DOHH2 (cell line): Measurements from ENCODE around the gene KDM6A.
A peak's percentile ranks its signal among the peaks of the same experiment; 100 is the strongest.
"Not testable (repeated sequence)": the region's sequence is repeated elsewhere in the genome, so short reads cannot be mapped to it uniquely, and the experiment has no call there.

Experiments used
- H3F3A ChIP-seq: fragments of 200-600 bp; sonication (generic), shearing (Covaris generic); 2 replicates; pipeline ENCODE4 v1.6.0; 2016; ENCODE audit warnings: antibody characterized with exemption, mild to moderate bottlenecking; ENCODE audit not compliant: control insufficient read depth, insufficient read depth
- H3K27ac ChIP-seq: fragments of 200-600 bp; sonication (generic); 2 replicates; pipeline ENCODE4 v1.5.1; 2014; ENCODE audit warnings: low read depth, mild to moderate bottlenecking, low read length, moderate library complexity
- H3K27me3 ChIP-seq: fragments of 200-600 bp; sonication (generic); 2 replicates; pipeline ENCODE4 v1.6.1; 2014; ENCODE audit warnings: mild to moderate bottlenecking, low read length, mixed read lengths; ENCODE audit not compliant: control insufficient read depth
- H3K36me3 ChIP-seq: fragments of 200-600 bp; sonication (generic); 2 replicates; pipeline ENCODE4 v1.6.1; 2014; ENCODE audit warnings: mild to moderate bottlenecking, low read length, moderate library complexity, mixed read lengths; ENCODE audit not compliant: control insufficient read depth
- H3K4me1 ChIP-seq: fragments of 200-600 bp; sonication (generic); 2 replicates; pipeline ENCODE4 v1.6.1; 2014; ENCODE audit warnings: mild to moderate bottlenecking, low read length, mixed read lengths; ENCODE audit not compliant: control insufficient read depth
- H3K4me2 ChIP-seq: fragments of 200-600 bp; sonication (generic); 2 replicates; pipeline ENCODE4 v1.6.0; 2014; ENCODE audit warnings: mild to moderate bottlenecking, low read length, moderate library complexity
- H3K4me3 ChIP-seq: fragments of 200-600 bp; sonication (generic); 2 replicates; pipeline ENCODE4 v1.5.1; 2014; ENCODE audit warnings: mild to moderate bottlenecking, low read length, mixed read lengths
- H3K79me2 ChIP-seq: fragments of 200-600 bp; sonication (generic); 2 replicates; pipeline ENCODE4 v1.6.1; 2014; ENCODE audit warnings: mild to moderate bottlenecking, low read length, mixed read lengths; ENCODE audit not compliant: control insufficient read depth
- H3K9me2 ChIP-seq: fragments of 200-600 bp; sonication (generic); replicated peaks from 2 replicates; pipeline ENCODE4 v1.6.1; 2014; ENCODE audit warnings: mild to moderate bottlenecking, low read length, mixed read lengths; ENCODE audit not compliant: control insufficient read depth
- H3K9me3 ChIP-seq: fragments of 200-600 bp; sonication (generic); 2 replicates; pipeline ENCODE4 v1.6.1; 2014; ENCODE audit warnings: antibody characterized with exemption, low read length, mixed read lengths; ENCODE audit not compliant: control insufficient read depth, insufficient read depth
- H4K20me1 ChIP-seq: fragments of 200-600 bp; sonication (generic); 2 replicates; pipeline ENCODE4 v1.6.0; 2014; ENCODE audit warnings: low read depth, mild to moderate bottlenecking, antibody characterized with exemption, low read length, moderate library complexity; ENCODE audit not compliant: control insufficient read depth, insufficient read depth
- EZH2phosphoT487 ChIP-seq: fragments of 200-600 bp; sonication (generic); IDR thresholded peaks from 2 replicates; pipeline ENCODE4 v1.6.1; 2017; ENCODE audit warnings: borderline replicate concordance, mild to moderate bottlenecking, antibody characterized with exemption, low read length, moderate library complexity, mixed read lengths
- TF ChIP-seq, protein P1 (sequence below): fragments of 200-600 bp; sonication (generic); IDR thresholded peaks from one replicate; pipeline ENCODE4 v1.5.1; 2014; ENCODE audit warnings: antibody characterized with exemption, mild to moderate bottlenecking, low read depth, low read length; ENCODE audit not compliant: poor library complexity, severe bottlenecking

Gene KDM6A

DNA sequence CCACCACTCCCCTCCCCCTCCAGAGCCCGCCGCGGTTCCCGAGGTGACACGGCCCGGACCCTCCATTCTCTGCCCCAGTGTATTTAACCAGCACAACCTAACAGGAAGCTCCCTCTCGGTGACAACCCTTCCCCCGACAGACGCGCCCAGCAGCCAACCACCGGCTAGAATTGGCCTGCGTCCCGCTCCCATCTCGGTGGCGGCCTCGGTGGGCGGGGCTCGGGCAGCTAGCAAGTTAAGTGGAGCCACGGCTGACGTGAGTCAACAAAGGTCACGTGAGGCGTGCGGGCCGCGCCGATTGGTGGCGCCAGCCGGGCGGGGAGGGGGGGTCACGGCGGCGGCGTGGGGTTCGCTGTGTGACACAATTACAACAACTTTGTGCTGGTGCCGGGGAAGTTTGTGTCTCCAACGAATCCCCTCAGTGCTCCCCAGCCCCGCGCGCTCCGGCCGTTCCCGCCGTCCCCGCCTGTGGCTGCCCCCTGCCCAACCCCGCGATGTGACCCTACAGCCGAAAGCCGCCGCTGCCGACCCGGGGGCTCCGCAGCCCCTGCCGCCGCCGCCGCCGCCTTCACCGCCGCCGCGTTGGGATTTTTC, at the start of gene KDM6A:
KDM6A (plus strand) TSS at position 368 of the 594 bp plus-strand sequence. CDS start 364 bp downstream, outside the sequence.
- no peak for TF ChIP-seq EZH2phosphoT487
- TF ChIP-seq, protein P1, sequence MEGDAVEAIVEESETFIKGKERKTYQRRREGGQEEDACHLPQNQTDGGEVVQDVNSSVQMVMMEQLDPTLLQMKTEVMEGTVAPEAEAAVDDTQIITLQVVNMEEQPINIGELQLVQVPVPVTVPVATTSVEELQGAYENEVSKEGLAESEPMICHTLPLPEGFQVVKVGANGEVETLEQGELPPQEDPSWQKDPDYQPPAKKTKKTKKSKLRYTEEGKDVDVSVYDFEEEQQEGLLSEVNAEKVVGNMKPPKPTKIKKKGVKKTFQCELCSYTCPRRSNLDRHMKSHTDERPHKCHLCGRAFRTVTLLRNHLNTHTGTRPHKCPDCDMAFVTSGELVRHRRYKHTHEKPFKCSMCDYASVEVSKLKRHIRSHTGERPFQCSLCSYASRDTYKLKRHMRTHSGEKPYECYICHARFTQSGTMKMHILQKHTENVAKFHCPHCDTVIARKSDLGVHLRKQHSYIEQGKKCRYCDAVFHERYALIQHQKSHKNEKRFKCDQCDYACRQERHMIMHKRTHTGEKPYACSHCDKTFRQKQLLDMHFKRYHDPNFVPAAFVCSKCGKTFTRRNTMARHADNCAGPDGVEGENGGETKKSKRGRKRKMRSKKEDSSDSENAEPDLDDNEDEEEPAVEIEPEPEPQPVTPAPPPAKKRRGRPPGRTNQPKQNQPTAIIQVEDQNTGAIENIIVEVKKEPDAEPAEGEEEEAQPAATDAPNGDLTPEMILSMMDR = no peak
- H3K27me3 ChIP-seq = no peaks in the 10 kb centered on the region
- peaks cover 64% of the 10 kb centered on the region for H3K79me2 ChIP-seq
- peak within 1 kb of the TSS; percentile 69 for H3K27ac ChIP-seq
- no peaks in the 10 kb centered on the region for H4K20me1 ChIP-seq
- peaks cover 24% of the 10 kb centered on the region for H3K4me1 ChIP-seq
- H3K9me2 ChIP-seq = no peaks in the 10 kb centered on the region
- peak within 1 kb of the TSS; percentile 62 for H3K4me2 ChIP-seq
- peaks cover 14% of the 10 kb centered on the region for H3K36me3 ChIP-seq
- H3K4me3 ChIP-seq = peak within 1 kb of the TSS; percentile 91
- H3F3A ChIP-seq = no peaks in the 10 kb centered on the region
- H3K9me3 ChIP-seq = no peaks in the 10 kb centered on the region

DNA sequence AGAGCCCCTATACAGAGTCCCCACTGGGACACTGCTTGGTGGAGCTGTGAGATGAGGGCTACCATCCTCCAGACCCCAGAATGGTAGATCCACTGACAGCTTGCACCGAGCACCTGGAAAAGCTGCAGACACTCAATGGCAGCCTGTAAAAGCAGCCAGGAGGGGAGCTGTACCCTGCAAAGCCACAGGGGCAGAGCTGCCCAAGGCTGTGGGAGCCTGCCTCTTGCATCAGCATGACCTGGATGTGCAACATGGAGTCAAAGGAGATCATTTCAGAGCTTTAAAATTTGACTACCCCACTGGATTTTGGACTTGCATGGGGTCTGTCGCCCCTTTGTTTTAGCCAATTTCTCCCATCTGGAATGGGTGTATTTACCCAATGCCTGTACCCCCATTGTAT, 49.8 kb upstream of the KDM6A start:
- not testable (repeated sequence) for H3K36me3 ChIP-seq, H3K9me2 ChIP-seq, H4K20me1 ChIP-seq, H3K9me3 ChIP-seq, H3F3A ChIP-seq, H3K4me2 ChIP-seq, H3K27ac ChIP-seq, H3K79me2 ChIP-seq, H3K4me3 ChIP-seq, H3K4me1 ChIP-seq, H3K27me3 ChIP-seq

GRCh38 chrX:44828008-44828605, 44.9 kb upstream of the KDM6A start:
- Histone ChIP-seq H3K9me3 (no peaks in the 10 kb centered on the region), H3K4me1 (no peaks in the 10 kb centered on the region), H3K4me2 (no peak overlapping the region), H3K4me3 (no peak overlapping the region), H3K79me2 (no peaks in the 10 kb centered on the region), H3K36me3 (no peaks in the 10 kb centered on the region), H3K27ac (no peak overlapping the region), H3K9me2 (no peaks in the 10 kb centered on the region), H3F3A (no peaks in the 10 kb centered on the region), H3K27me3 (no peaks in the 10 kb centered on the region), H4K20me1 (no peaks in the 10 kb centered on the region)
- TF ChIP-seq, protein P1 = no peak
- TF ChIP-seq EZH2phosphoT487 = no peak

DNA sequence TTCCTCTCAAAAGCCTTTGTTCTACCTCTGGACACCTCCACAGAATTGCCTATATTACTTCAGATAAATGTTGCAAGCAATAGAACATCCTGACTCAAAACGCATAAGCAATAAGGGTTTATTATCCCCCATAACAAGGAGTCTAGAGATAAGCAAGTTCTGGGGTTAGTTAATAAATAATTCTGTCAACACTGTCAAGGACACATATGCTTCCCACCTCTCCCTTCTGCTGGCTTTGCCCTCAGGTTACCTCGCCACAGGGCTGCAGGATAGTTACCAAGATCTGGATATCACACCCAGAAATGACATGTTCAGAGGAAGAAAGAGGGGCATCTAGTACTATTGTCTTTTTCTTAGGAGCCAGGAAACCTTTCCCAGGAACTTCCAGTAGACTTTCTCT, 43.2 kb upstream of the KDM6A start:
- Histone ChIP-seq H3K27me3 (no peaks in the 10 kb centered on the region), H3K9me3 (no peaks in the 10 kb centered on the region), H3K9me2 (no peaks in the 10 kb centered on the region), H4K20me1 (no peaks in the 10 kb centered on the region), H3F3A (no peaks in the 10 kb centered on the region), H3K4me1 (no peaks in the 10 kb centered on the region), H3K27ac (no peak overlapping the region), H3K4me3 (no peak overlapping the region), H3K79me2 (no peaks in the 10 kb centered on the region), H3K4me2 (no peak overlapping the region), H3K36me3 (no peaks in the 10 kb centered on the region)
- no peak for TF ChIP-seq EZH2phosphoT487
- TF ChIP-seq, protein P1 = no peak
